ENCODE data around the gene SLC38A8. TPM values are rescaled to one million over a fixed set of nuclear protein-coding genes. Genes with fewer than 3 reads are reported as not detected.

The SLC38A8 gene
- total RNA-seq, 1 donor from 2014 or later, result not detected

DNA sequence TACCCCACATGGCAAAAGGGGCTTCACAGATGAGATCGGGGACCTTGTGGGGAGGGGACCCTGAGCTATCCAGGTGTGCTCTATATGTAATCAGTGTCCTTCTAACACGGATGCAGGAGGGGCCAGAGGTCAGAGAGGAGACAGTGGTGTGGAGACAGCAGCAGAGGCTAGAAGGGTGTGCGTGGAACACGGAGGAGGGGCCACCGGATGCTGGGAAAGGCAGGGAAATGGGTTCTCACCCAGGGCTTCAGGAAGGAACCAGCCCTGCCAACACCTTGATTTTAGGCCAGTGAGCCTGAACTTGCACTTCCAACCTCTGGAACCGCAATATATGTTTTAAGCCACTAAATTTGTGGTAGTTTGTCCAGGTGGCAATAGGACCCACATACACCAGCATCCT is 4.6 kb upstream of the SLC38A8 start:
- TF ChIP-seq, protein P1, sequence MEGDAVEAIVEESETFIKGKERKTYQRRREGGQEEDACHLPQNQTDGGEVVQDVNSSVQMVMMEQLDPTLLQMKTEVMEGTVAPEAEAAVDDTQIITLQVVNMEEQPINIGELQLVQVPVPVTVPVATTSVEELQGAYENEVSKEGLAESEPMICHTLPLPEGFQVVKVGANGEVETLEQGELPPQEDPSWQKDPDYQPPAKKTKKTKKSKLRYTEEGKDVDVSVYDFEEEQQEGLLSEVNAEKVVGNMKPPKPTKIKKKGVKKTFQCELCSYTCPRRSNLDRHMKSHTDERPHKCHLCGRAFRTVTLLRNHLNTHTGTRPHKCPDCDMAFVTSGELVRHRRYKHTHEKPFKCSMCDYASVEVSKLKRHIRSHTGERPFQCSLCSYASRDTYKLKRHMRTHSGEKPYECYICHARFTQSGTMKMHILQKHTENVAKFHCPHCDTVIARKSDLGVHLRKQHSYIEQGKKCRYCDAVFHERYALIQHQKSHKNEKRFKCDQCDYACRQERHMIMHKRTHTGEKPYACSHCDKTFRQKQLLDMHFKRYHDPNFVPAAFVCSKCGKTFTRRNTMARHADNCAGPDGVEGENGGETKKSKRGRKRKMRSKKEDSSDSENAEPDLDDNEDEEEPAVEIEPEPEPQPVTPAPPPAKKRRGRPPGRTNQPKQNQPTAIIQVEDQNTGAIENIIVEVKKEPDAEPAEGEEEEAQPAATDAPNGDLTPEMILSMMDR (IDR thresholded peaks at IDR 0.05; ENCODE audit: insufficient read depth, low read length, poor library complexity, severe bottlenecking), result no peak
- Histone ChIP-seq H3K4me3 (ENCODE audit: low read depth, low read length) (no peak overlapping the region), H3K36me3 (ENCODE audit: control insufficient read depth, insufficient read depth, low read length) (no peaks in the 10 kb centered on the region), H3K27me3 (ENCODE audit: control insufficient read depth, insufficient read depth, low read length) (peaks cover 28% of the 10 kb centered on the region)
- DNase-seq (ENCODE audit: low read depth), result no peak

DNA sequence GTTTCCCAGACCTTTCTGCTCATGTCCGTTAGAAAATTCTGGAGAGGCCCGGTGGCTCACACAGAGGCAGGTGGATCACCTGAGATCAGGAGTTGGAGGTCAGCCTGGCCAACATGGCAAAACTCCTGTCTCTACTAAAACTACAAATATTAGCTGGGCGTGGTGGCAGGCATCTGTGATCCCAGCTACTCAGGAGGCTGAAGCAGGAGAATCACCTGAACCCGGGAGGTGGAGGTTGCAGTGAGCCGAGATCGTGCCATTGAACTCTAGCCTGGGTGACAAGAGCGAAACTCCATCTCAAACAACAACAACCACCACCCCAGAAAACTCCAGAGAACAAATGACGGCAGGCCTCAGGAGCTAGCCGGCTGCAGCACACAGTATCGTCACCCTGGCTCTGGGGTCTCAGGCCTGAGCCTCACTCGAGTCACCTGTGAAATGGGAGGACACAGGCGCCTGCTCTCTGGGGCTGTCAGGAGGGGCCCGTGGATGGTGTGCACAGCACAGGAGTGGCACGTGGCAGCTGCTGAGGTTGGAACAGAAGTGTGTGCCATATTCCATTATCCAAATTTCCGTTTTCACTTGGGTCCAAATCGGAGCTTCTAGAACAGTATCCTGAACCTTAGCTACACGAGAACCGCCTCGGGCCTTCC is 3.3 kb upstream of the SLC38A8 start:
- TF ChIP-seq, protein P1 (IDR thresholded peaks at IDR 0.05; ENCODE audit: insufficient read depth, low read length, poor library complexity, severe bottlenecking), result no peak
- H3K36me3 ChIP-seq (ENCODE audit: control insufficient read depth, insufficient read depth, low read length), result no peaks in the 10 kb centered on the region
- no peak for DNase-seq (ENCODE audit: low read depth)

DNA sequence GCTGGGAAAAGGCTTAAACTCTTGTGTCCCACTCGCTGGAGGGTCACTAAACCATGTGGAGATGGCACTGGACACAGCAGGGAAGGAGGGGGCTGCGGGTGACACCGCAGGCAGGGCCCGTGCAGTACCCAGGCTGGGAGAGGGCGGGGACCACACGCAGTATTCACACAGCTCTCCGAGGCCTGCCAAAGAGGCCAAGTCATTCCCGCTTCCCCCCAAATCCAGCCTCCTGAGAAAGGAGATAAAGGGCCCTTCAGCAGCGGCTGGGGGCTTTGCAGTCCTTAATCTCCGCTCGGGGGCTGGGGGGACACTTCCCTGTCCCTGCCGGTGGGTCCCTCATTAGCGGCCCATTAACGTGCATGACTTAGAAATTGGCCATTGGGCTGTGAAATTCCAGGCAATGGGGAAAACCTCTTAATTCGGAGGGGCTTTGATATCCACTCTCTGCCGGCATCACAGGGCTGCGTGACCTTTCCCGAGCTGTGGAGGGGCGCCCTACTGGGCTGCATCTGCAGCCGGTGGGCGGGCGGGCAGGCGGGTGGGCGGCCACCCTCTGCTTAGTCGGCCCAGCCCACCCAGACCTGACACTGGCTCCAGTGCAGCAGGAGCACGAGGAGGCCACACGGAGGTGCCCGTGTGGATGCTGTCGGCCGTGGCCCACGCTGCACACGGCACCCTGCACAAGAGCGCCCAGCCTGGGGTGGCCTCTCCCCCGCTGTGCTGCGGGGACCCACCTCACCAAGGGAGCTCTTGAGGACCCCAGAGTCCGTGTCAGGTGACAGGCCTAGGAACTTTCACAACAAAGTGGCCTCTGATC is 2.6 kb upstream of the SLC38A8 start:
- Histone ChIP-seq H3K27me3 (ENCODE audit: control insufficient read depth, insufficient read depth, low read length) (peaks cover 48% of the 10 kb centered on the region), H3K4me3 (ENCODE audit: low read depth, low read length) (no peak overlapping the region), H3K36me3 (ENCODE audit: control insufficient read depth, insufficient read depth, low read length) (no peaks in the 10 kb centered on the region)
- DNase-seq (ENCODE audit: low read depth), result no peak
- TF ChIP-seq, protein P1 (IDR thresholded peaks at IDR 0.05; ENCODE audit: insufficient read depth, low read length, poor library complexity, severe bottlenecking), result no peak

More for the DNA sequence above, 3.3 kb upstream of the SLC38A8 start:
- no peak overlapping the region for H3K4me3 ChIP-seq (ENCODE audit: low read depth, low read length)
- peaks cover 40% of the 10 kb centered on the region for H3K27me3 ChIP-seq (ENCODE audit: control insufficient read depth, insufficient read depth, low read length)

DNA sequence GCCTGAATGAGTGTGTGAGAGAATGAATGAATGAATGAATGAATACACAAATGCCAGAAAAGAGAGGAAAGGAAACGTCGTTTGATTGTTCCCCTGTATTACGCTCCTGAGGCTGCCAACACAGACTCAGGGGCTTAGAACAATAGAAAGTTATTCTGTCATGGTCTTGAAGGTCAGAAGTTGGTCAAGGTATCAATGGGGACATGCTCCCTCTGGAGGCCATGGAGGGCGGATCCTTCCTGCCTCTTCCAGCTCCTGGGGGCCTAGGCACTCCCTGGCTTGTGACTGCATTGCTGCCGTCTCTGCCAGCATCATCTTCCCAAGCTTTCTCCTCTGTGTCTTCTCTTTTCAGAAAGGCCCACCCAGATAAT is 1.5 kb upstream of the SLC38A8 start:
- no peak overlapping the region for H3K4me3 ChIP-seq (ENCODE audit: low read depth, low read length)
- peaks cover 56% of the 10 kb centered on the region for H3K27me3 ChIP-seq (ENCODE audit: control insufficient read depth, insufficient read depth, low read length)
- DNase-seq (ENCODE audit: low read depth), result no peak
- no peaks in the 10 kb centered on the region for H3K36me3 ChIP-seq (ENCODE audit: control insufficient read depth, insufficient read depth, low read length)
- TF ChIP-seq, protein P1 (IDR thresholded peaks at IDR 0.05; ENCODE audit: insufficient read depth, low read length, poor library complexity, severe bottlenecking), result peak; percentile 47

DNA sequence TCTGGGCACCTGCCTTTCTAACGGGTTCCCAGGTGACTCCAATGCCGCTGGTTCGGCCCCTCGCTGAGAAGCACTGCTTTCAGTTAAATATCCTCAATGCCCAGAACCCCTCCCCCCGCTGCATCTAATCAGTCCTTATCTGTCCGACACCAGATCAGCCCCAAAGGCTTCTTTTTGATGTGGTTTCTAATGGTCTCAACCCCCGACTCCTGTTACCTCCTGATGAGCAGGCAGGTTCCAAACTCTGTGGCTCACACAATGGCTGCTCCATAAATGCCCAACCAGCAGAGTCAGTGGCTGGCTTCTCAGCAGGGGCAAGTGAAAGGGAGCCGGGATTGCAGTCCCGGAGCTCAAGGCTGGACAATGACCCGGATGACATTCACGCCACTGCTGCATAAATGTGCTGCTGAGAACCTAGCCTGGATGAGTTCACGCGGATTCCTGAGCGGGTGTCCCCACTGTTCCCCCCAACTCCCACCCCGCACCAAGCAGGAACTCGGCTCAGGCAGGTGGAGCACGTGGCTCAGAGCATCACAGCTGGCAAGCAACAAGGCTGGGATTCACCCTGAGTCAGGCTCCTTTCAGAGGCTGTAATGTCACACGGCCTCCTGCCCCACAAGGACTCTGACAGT is 1.0 kb upstream of the SLC38A8 start:
- no peaks in the 10 kb centered on the region for H3K36me3 ChIP-seq (ENCODE audit: control insufficient read depth, insufficient read depth, low read length)
- no peak for DNase-seq (ENCODE audit: low read depth)
- TF ChIP-seq, protein P1 (IDR thresholded peaks at IDR 0.05; ENCODE audit: insufficient read depth, low read length, poor library complexity, severe bottlenecking), result no peak
- no peak overlapping the region for H3K4me3 ChIP-seq (ENCODE audit: low read depth, low read length)
- peaks cover 59% of the 10 kb centered on the region for H3K27me3 ChIP-seq (ENCODE audit: control insufficient read depth, insufficient read depth, low read length)
